ENCODE data around the gene GRID2.

Gene GRID2

GRCh38 chr4:93693141-93693540, 1389.4 kb downstream of the GRID2 start:
- TF ChIP-seq CTCF (IDR thresholded peaks at IDR 0.05; ENCODE audit: unreplicated experiment in 3 of 3), result no peak

GRCh38 chr4:93698686-93699085, 1394.9 kb downstream of the GRID2 start:
- Mint-ChIP-seq H3K27me3 (ENCODE audit: low read depth) (no peaks in the 10 kb centered on the region), H3K36me3 (ENCODE audit: low read depth) (no peaks in the 10 kb centered on the region), H3K27ac (no peak overlapping the region), H3K4me1 (peaks cover 14% of the 10 kb centered on the region), H3K4me3 (no peak overlapping the region), H3K9me3 (no peaks in the 10 kb centered on the region)
- no peak for TF ChIP-seq CTCF (IDR thresholded peaks at IDR 0.05; ENCODE audit: unreplicated experiment in 3 of 3)

More at GRCh38 chr4:93693141-93693540, 1389.4 kb downstream of the GRID2 start:
- Mint-ChIP-seq H3K27ac (peak overlapping the region in 1 of 3 experiments; percentile 72), H3K9me3 (no peaks in the 10 kb centered on the region), H3K4me3 (no peak overlapping the region), H3K36me3 (ENCODE audit: low read depth) (no peaks in the 10 kb centered on the region), H3K27me3 (ENCODE audit: low read depth) (no peaks in the 10 kb centered on the region), H3K4me1 (peaks cover 6% of the 10 kb centered on the region)

GRCh38 chr4:93700571-93700970, 1396.8 kb downstream of the GRID2 start:
- no peak overlapping the region for H3K4me3 Mint-ChIP-seq
- no peaks in the 10 kb centered on the region for H3K27me3 Mint-ChIP-seq (ENCODE audit: low read depth)
- H3K27ac Mint-ChIP-seq, result peak overlapping the region in 1 of 3 experiments; percentile 2
- no peak for TF ChIP-seq CTCF (IDR thresholded peaks at IDR 0.05; ENCODE audit: unreplicated experiment in 3 of 3)
- H3K9me3 Mint-ChIP-seq, result peaks cover 11% of the 10 kb centered on the region
- peaks cover 8% of the 10 kb centered on the region for H3K4me1 Mint-ChIP-seq
- no peaks in the 10 kb centered on the region for H3K36me3 Mint-ChIP-seq (ENCODE audit: low read depth)

- no peak overlapping the region for H3K27ac Mint-ChIP-seq
- peak in 1 of 3 experiments; percentile 17 for TF ChIP-seq CTCF (IDR thresholded peaks at IDR 0.05; ENCODE audit: unreplicated experiment in 3 of 3)
- no peak overlapping the region for H3K4me3 Mint-ChIP-seq
- peaks cover 20% of the 10 kb centered on the region for H3K9me3 Mint-ChIP-seq
- peaks cover 6% of the 10 kb centered on the region for H3K27me3 Mint-ChIP-seq (ENCODE audit: low read depth)
- peaks cover 3% of the 10 kb centered on the region for H3K36me3 Mint-ChIP-seq (ENCODE audit: low read depth)
- H3K4me1 Mint-ChIP-seq, result no peaks in the 10 kb centered on the region
These were observed 1406.5 kb downstream of the GRID2 start for GRCh38 chr4:93710101-93710846.

- Mint-ChIP-seq H3K4me1 (no peaks in the 10 kb centered on the region), H3K27me3 (ENCODE audit: low read depth) (peaks cover 6% of the 10 kb centered on the region), H3K36me3 (ENCODE audit: low read depth) (peaks cover 3% of the 10 kb centered on the region), H3K4me3 (no peak overlapping the region), H3K9me3 (peaks cover 13% of the 10 kb centered on the region), H3K27ac (no peak overlapping the region)
- TF ChIP-seq CTCF (IDR thresholded peaks at IDR 0.05; ENCODE audit: unreplicated experiment in 3 of 3), result no peak
These were observed 1407.2 kb downstream of the GRID2 start for GRCh38 chr4:93710847-93711430.

All from nephron (organoid).